ENCODE data around the gene SLMAP. TPM values are rescaled to one million over a fixed set of nuclear protein-coding genes. Genes with fewer than 3 reads are reported as not detected.
A peak's percentile ranks its signal among the peaks of the same experiment; 100 is the strongest.

The SLMAP gene
- total and polyA plus RNA-seq, 2 of the 13 experiments (the other 11 are each of a cell fraction or from before 2014, with no cell fraction given), result 24.0 to 48.3 TPM

GRCh38 chr3:57974796-57975388 lies 218.8 kb downstream of the SLMAP start (continued):
- TF ChIP-seq, protein P1, sequence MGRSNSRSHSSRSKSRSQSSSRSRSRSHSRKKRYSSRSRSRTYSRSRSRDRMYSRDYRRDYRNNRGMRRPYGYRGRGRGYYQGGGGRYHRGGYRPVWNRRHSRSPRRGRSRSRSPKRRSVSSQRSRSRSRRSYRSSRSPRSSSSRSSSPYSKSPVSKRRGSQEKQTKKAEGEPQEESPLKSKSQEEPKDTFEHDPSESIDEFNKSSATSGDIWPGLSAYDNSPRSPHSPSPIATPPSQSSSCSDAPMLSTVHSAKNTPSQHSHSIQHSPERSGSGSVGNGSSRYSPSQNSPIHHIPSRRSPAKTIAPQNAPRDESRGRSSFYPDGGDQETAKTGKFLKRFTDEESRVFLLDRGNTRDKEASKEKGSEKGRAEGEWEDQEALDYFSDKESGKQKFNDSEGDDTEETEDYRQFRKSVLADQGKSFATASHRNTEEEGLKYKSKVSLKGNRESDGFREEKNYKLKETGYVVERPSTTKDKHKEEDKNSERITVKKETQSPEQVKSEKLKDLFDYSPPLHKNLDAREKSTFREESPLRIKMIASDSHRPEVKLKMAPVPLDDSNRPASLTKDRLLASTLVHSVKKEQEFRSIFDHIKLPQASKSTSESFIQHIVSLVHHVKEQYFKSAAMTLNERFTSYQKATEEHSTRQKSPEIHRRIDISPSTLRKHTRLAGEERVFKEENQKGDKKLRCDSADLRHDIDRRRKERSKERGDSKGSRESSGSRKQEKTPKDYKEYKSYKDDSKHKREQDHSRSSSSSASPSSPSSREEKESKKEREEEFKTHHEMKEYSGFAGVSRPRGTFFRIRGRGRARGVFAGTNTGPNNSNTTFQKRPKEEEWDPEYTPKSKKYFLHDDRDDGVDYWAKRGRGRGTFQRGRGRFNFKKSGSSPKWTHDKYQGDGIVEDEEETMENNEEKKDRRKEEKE (IDR thresholded peaks at IDR 0.05), result no peak
- TF ChIP-seq CHD2 (IDR thresholded peaks at IDR 0.05; ENCODE audit: low read depth, low read length) (no peak), SSRP1 (CRISPR knock-in tag; IDR thresholded peaks at IDR 0.05) (no peak), ERF (CRISPR knock-in tag; IDR thresholded peaks at IDR 0.05) (peak; percentile 68), TBL1XR1 (IDR thresholded peaks at IDR 0.05; ENCODE audit: borderline replicate concordance, low read length, partially characterized antibody) (peak; percentile 77), ZNF232 (CRISPR knock-in tag; IDR thresholded peaks at IDR 0.05; ENCODE audit: borderline replicate concordance) (no peak), ZNF766 (CRISPR knock-in tag; IDR thresholded peaks at IDR 0.05; ENCODE audit: borderline replicate concordance) (no peak), CAMTA2 (CRISPR knock-in tag; IDR thresholded peaks at IDR 0.05; ENCODE audit: borderline replicate concordance) (no peak), ZFP36L2 (CRISPR knock-in tag; IDR thresholded peaks at IDR 0.05) (no peak), TBX2 (CRISPR knock-in tag; IDR thresholded peaks at IDR 0.05; ENCODE audit: borderline replicate concordance) (peak; percentile 29; the same call in 1 of the 2 replicates), ZBTB14 (CRISPR knock-in tag; IDR thresholded peaks at IDR 0.05) (no peak), NFE2L1 (CRISPR knock-in tag; IDR thresholded peaks at IDR 0.05; ENCODE audit: borderline replicate concordance) (no peak), ZBTB1 (CRISPR knock-in tag; IDR thresholded peaks at IDR 0.05; ENCODE audit: borderline replicate concordance) (no peak), ZNF563 (CRISPR knock-in tag; IDR thresholded peaks at IDR 0.05) (no peak), NFE2L2 (IDR thresholded peaks at IDR 0.05; ENCODE audit: low read length) (no peak), CREB1 (IDR thresholded peaks at IDR 0.05) (peak; percentile 28; the same call in 1 of the 2 replicates), CREB1 (CRISPR knock-in tag; IDR thresholded peaks at IDR 0.05) (peak; percentile 44; the same call in 1 of the 2 replicates), ZNF800 (CRISPR knock-in tag; IDR thresholded peaks at IDR 0.05) (no peak), MAFF (IDR thresholded peaks at IDR 0.05; ENCODE audit: low read depth, low read length) (peak; percentile 76)
- TF ChIP-seq, protein P2, sequence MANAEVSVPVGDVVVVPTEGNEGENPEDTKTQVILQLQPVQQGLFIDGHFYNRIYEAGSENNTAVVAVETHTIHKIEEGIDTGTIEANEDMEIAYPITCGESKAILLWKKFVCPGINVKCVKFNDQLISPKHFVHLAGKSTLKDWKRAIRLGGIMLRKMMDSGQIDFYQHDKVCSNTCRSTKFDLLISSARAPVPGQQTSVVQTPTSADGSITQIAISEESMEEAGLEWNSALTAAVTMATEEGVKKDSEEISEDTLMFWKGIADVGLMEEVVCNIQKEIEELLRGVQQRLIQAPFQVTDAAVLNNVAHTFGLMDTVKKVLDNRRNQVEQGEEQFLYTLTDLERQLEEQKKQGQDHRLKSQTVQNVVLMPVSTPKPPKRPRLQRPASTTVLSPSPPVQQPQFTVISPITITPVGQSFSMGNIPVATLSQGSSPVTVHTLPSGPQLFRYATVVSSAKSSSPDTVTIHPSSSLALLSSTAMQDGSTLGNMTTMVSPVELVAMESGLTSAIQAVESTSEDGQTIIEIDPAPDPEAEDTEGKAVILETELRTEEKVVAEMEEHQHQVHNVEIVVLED (CRISPR knock-in tag; IDR thresholded peaks at IDR 0.05; ENCODE audit: borderline replicate concordance), result no peak
